Fibroblast of lung (primary cell): ENCODE results near the gene FHOD3. TPM values are rescaled to one million over a fixed set of nuclear protein-coding genes. Genes with fewer than 3 reads are reported as not detected.

Source experiments
- DNase-seq, 2 donors: peaks; one replicate each; pipeline versions ENCODE4 v3.0.0 to v3.0.0-alpha.2; 2010; ENCODE audit warnings: low read depth in 2 of 2
- H2AFZ ChIP-seq: 2 replicates; pipeline ENCODE4 v1.5.1; 2012; ENCODE audit warnings: low read length, control low read depth, inconsistent platforms
- H3K27ac ChIP-seq: 2 replicates; pipeline ENCODE4 v1.5.1; 2011; ENCODE audit warnings: low read length, control low read depth; ENCODE audit not compliant: insufficient read depth
- H3K27me3 ChIP-seq: 2 replicates; pipeline ENCODE4 v1.5.1; 2011; ENCODE audit warnings: mild to moderate bottlenecking, low read length; ENCODE audit not compliant: control insufficient read depth, insufficient read depth
- H3K36me3 ChIP-seq: 2 replicates; pipeline ENCODE4 v1.5.1; 2011; ENCODE audit warnings: low read length; ENCODE audit not compliant: control insufficient read depth, insufficient read depth
- H3K4me1 ChIP-seq: 2 replicates; pipeline ENCODE4 v1.5.1; 2011; ENCODE audit warnings: low read length; ENCODE audit not compliant: control insufficient read depth, insufficient read depth; ENCODE audit errors: extremely low read depth
- H3K4me2 ChIP-seq: 2 replicates; pipeline ENCODE4 v1.5.1; 2011; ENCODE audit warnings: low read length, control low read depth; ENCODE audit not compliant: insufficient read depth; ENCODE audit errors: extremely low read depth
- H3K4me3 ChIP-seq, 4 experiments: fragments of 200-600 bp in 1 of 4; sonication (generic) in 1 of 4; replicated peaks in 1 of 4; 2 replicates each; pipeline ENCODE4 v1.5.1; 2011 to 2016; ENCODE audit warnings: low read length in 4 of 4, low read depth in 3 of 4, mild to moderate bottlenecking in 3 of 4, control low read depth in 2 of 4, inconsistent platforms in 1 of 4, mixed read lengths in 1 of 4; ENCODE audit not compliant: insufficient read depth in 1 of 4; ENCODE audit errors: control extremely low read depth in 1 of 4
- H3K79me2 ChIP-seq: 2 replicates; pipeline ENCODE4 v1.5.1; 2012; ENCODE audit warnings: mild to moderate bottlenecking, low read length, inconsistent platforms; ENCODE audit not compliant: control insufficient read depth, insufficient read depth
- H3K9ac ChIP-seq: 2 replicates; pipeline ENCODE4 v1.5.1; 2011; ENCODE audit warnings: mild to moderate bottlenecking, low read length, control low read depth; ENCODE audit not compliant: insufficient read depth
- H3K9me3 ChIP-seq: 2 replicates; pipeline ENCODE4 v1.5.1; 2012; ENCODE audit warnings: low read depth, low read length; ENCODE audit not compliant: control insufficient read depth, insufficient read depth
- H4K20me1 ChIP-seq: 2 replicates; pipeline ENCODE4 v1.5.1; 2011; ENCODE audit warnings: low read length; ENCODE audit not compliant: control insufficient read depth, insufficient read depth; ENCODE audit errors: extremely low read depth
- EZH2 ChIP-seq: IDR thresholded peaks from 2 replicates; pipeline ENCODE4 v1.5.1; 2012; ENCODE audit warnings: low read length, control low read depth, mild to moderate bottlenecking; ENCODE audit errors: missing control alignments
- polyA plus RNA-seq, 2 donors: library from polyadenylated mRNA; depleted of rRNA in 1 of 2; stranded (reverse) in 1 of 2; unstranded in 1 of 2; fragments of >200 nt; gene quantifications; 2 replicates each; pipeline ENCODE4 v1.2.1, GENCODE V29; 2011 to 2012; ENCODE audit warnings: missing spikeins in 1 of 2
- total RNA-seq: library from RNA; depleted of rRNA; stranded (reverse); fragments of >200 nt; gene quantifications from 2 replicates; pipeline ENCODE4 v1.2.1, GENCODE V29; 2014
- TF ChIP-seq, protein P1 (sequence below), 2 donors: IDR thresholded peaks in 1 of 2; conservative IDR thresholded peaks in 1 of 2; 1 replicate in 1 of 2; 2 replicates in 1 of 2; pipeline ENCODE4 v1.5.1; 2011 to 2012; ENCODE audit warnings: low read length in 2 of 2, control low read depth in 1 of 2, inconsistent platforms in 1 of 2, low read depth in 1 of 2, mild to moderate bottlenecking in 1 of 2

FHOD3 gene
- total and polyA plus RNA-seq, 2 donors (not counting 1 experiment from before 2014, with no cell fraction given), result 16.1 to 28.2 TPM

DNA sequence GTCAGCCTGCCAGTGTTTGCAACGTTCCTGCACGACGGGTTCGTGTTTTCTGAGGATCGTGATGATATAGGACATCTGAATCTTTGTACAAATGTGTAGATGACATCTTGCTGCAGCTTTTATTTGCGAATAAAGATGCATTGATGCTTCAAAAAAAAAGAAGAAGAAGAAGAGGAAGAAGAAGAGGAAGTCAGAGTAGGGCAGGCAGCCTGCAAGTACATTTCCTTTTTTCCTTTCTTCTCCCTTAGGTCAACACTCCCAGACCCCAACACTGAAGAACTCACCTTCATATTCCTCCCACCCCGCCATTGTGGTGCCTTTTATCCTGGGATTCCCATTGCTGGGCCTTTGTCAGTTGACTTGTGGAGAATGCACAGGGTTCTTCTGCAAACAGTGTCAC is 91.5 kb downstream of the FHOD3 start:
- Histone ChIP-seq H3K79me2 (no peaks in the 10 kb centered on the region), H4K20me1 (no peaks in the 10 kb centered on the region), H3K4me1 (no peaks in the 10 kb centered on the region), H3K4me3 (no peak overlapping the region), H3K9ac (no peak overlapping the region), H3K27me3 (no peaks in the 10 kb centered on the region), H3K27ac (no peak overlapping the region), H3K9me3 (no peaks in the 10 kb centered on the region), H3K36me3 (no peaks in the 10 kb centered on the region), H3K4me2 (no peak overlapping the region), H2AFZ (no peak overlapping the region)
- DNase-seq, result no peak
- TF ChIP-seq, protein P1, sequence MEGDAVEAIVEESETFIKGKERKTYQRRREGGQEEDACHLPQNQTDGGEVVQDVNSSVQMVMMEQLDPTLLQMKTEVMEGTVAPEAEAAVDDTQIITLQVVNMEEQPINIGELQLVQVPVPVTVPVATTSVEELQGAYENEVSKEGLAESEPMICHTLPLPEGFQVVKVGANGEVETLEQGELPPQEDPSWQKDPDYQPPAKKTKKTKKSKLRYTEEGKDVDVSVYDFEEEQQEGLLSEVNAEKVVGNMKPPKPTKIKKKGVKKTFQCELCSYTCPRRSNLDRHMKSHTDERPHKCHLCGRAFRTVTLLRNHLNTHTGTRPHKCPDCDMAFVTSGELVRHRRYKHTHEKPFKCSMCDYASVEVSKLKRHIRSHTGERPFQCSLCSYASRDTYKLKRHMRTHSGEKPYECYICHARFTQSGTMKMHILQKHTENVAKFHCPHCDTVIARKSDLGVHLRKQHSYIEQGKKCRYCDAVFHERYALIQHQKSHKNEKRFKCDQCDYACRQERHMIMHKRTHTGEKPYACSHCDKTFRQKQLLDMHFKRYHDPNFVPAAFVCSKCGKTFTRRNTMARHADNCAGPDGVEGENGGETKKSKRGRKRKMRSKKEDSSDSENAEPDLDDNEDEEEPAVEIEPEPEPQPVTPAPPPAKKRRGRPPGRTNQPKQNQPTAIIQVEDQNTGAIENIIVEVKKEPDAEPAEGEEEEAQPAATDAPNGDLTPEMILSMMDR (conservative IDR thresholded peaks at IDR 0.05 in 1 of 2, IDR thresholded peaks at IDR 0.05 in 1 of 2; ENCODE audit: low read depth in 1 of 2, low read length in 2 of 2), result no peak
- TF ChIP-seq EZH2, result no peak

DNA sequence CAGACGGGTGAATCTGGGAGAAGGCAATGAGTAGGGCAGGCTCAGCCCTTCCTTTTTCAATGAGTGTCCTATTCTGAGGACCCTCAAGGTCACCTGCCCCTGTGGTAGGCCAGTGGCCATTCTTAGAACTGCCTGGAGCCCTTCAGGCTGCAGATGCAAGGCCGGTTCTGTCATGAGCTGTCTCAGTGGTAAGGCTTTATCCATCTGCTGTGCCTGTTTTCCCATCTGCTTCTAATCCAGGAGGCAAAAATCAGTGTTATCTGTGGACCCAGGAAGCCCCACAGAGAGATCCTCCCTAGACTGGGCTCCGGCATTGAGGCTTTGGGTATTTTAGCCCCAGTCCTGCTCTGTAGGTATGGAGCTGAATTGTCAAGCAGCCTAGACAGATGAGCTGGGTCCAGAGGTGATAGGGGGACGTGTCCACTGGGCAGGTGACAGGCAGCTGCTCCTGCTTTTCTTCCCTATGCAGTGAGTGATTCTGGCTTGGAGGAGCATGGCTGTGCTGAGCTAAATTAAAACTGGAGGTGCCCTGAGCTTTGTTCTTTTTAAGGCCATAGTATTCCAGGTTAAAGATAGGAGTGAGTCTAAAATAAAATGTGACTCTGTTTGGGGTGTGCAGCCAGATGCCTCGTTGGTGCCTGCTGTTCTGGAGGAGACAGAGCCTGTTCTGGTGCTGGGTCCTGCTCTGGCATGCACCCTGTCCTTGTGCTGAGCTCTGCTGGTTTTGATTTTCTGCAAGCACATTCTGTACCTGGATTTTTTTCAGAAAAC is 92.5 kb downstream of the FHOD3 start:
- no peaks in the 10 kb centered on the region for H3K27me3 ChIP-seq
- no peak overlapping the region for H3K4me3 ChIP-seq
- no peaks in the 10 kb centered on the region for H3K79me2 ChIP-seq
- TF ChIP-seq, protein P1 (conservative IDR thresholded peaks at IDR 0.05 in 1 of 2, IDR thresholded peaks at IDR 0.05 in 1 of 2; ENCODE audit: low read depth in 1 of 2, low read length in 2 of 2), result no peak
- no peak for TF ChIP-seq EZH2
- no peak for DNase-seq
- H4K20me1 ChIP-seq, result no peaks in the 10 kb centered on the region
- H3K4me2 ChIP-seq, result no peak overlapping the region
- no peaks in the 10 kb centered on the region for H3K36me3 ChIP-seq
- H3K9ac ChIP-seq, result no peak overlapping the region
- no peaks in the 10 kb centered on the region for H3K9me3 ChIP-seq
- no peaks in the 10 kb centered on the region for H3K4me1 ChIP-seq
- no peak overlapping the region for H2AFZ ChIP-seq
- H3K27ac ChIP-seq, result no peak overlapping the region

DNA sequence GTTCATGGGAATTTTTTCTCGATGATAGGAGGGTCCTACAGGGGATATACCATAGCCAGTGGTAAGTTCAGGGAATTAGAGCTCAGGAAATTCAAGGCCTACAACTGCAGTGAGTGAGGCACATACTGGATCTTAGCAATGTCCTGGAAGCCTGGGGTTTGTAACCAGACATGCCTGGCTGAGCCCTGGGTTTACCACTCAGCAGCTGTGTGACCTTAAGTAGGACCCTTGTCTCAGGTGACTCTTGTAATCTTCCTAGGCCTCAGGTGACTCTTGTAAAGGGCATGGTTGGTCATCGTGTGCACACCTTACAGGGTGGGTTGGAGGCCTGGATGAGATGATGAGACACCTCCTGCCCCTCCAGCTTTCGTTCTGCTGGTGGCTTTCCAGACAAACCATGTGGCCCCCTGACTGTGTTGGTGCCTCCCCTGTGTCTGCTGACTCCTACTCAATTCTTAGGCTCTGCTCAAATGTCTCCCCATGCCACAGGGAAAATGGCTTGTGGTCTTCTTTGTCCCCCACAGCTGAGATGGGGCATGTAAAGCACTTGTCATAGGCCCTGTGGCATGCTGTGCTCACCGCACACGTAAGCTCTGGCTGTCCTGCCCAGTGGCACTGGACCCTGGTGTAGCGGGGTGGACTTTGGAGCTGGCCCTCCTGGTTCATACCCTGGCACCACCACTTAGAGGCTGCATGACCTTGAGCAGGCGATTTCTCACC is 94.1 kb downstream of the FHOD3 start:
- Histone ChIP-seq H3K36me3 (no peaks in the 10 kb centered on the region), H4K20me1 (no peaks in the 10 kb centered on the region), H3K79me2 (no peaks in the 10 kb centered on the region), H3K4me1 (no peaks in the 10 kb centered on the region), H3K4me2 (no peak overlapping the region), H2AFZ (no peak overlapping the region), H3K9ac (no peak overlapping the region), H3K4me3 (no peak overlapping the region), H3K27ac (no peak overlapping the region), H3K27me3 (no peaks in the 10 kb centered on the region), H3K9me3 (no peaks in the 10 kb centered on the region)
- no peak for DNase-seq
- TF ChIP-seq, protein P1 (conservative IDR thresholded peaks at IDR 0.05 in 1 of 2, IDR thresholded peaks at IDR 0.05 in 1 of 2; ENCODE audit: low read depth in 1 of 2, low read length in 2 of 2), result no peak
- no peak for TF ChIP-seq EZH2
